IMR-90 (cell line): ENCODE measurements around the gene FAIM. TPM values are rescaled to one million over a fixed set of nuclear protein-coding genes. Genes with fewer than 3 reads are reported as not detected.
"Not testable (repeated sequence)": the region's sequence is repeated elsewhere in the genome, so short reads cannot be mapped to it uniquely, and the experiment has no call there.

Experiments
- ATAC-seq: fragments of 200-7000 bp; cut with Tn5 transposase; 2 replicates; pipeline ENCODE4 v1.9.1; 2020; ENCODE audit warnings: low read depth, mild to moderate bottlenecking, moderate library complexity
- BruUV-seq: library from RNA; stranded (reverse); fragments of 400-500 nt; replicated peaks from 2 replicates; lab custom pipeline; 2021; lab: Mats Ljungman, UMichigan
- CTCF ChIA-PET: fragments of 300-600 bp; formaldehyde crosslinking; extraction: SDS; loops from one replicate; lab custom pipeline; 2021; ENCODE audit warnings: antibody characterized with exemption; lab: Yijun Ruan, JAX
- POLR2A ChIA-PET: fragments of 300-600 bp; sonication (Branson Sonifier 250); formaldehyde crosslinking; loops from one replicate; lab custom pipeline; 2022; ENCODE audit warnings: antibody characterized with exemption; ENCODE audit not compliant: unreplicated experiment; lab: Charles Lee
- DNase-seq: peaks from one replicate; pipeline ENCODE4 v3.0.0; 2013
- H2AFZ ChIP-seq: replicated peaks from 2 replicates; pipeline ENCODE3; 2013; ENCODE audit warnings: low read length, mild to moderate bottlenecking; ENCODE audit not compliant: poor library complexity
- H2AK5ac ChIP-seq: 2 replicates; pipeline ENCODE4 v1.6.1; 2013; ENCODE audit warnings: low read depth, low read length, inconsistent platforms
- H2AK9ac ChIP-seq: replicated peaks from 2 replicates; pipeline ENCODE3; 2013; ENCODE audit warnings: mild to moderate bottlenecking, low read depth, low read length, moderate library complexity; ENCODE audit not compliant: poor library complexity
- H2BK120ac ChIP-seq: 2 replicates; pipeline ENCODE4 v1.6.1; 2013; ENCODE audit warnings: low read depth, low read length, inconsistent platforms
- H2BK15ac ChIP-seq: 3 replicates; pipeline ENCODE4 v1.6.1; 2013; ENCODE audit warnings: low read depth, low read length, inconsistent platforms
- H2BK20ac ChIP-seq: 2 replicates; pipeline ENCODE4 v1.6.1; 2013; ENCODE audit warnings: low read depth, mild to moderate bottlenecking, inconsistent platforms, low read length, moderate library complexity
- H2BK5ac ChIP-seq: 2 replicates; pipeline ENCODE4 v1.6.1; 2013; ENCODE audit warnings: mild to moderate bottlenecking, low read depth, low read length, inconsistent platforms; ENCODE audit not compliant: poor library complexity, severe bottlenecking
- H3K14ac ChIP-seq: replicated peaks from 2 replicates; pipeline ENCODE4 v1.6.1; 2013; ENCODE audit warnings: low read depth, low read length, inconsistent platforms
- H3K18ac ChIP-seq: 2 replicates; pipeline ENCODE4 v1.6.1; 2013; ENCODE audit warnings: low read depth, low read length, control low read depth
- H3K23ac ChIP-seq: 2 replicates; pipeline ENCODE4 v1.6.1; 2013; ENCODE audit warnings: low read depth, low read length, inconsistent platforms
- H3K27ac ChIP-seq: 2 replicates; pipeline ENCODE4 v1.5.1; 2013; ENCODE audit warnings: mild to moderate bottlenecking, control low read depth, low read length; ENCODE audit not compliant: insufficient read depth
- H3K27me3 ChIP-seq: 2 replicates; pipeline ENCODE4 v1.6.1; 2013; ENCODE audit warnings: low read length; ENCODE audit not compliant: control insufficient read depth, insufficient read depth
- H3K36me3 ChIP-seq: 2 replicates; pipeline ENCODE4 v1.6.1; 2013; ENCODE audit warnings: low read length, mixed read lengths; ENCODE audit not compliant: control insufficient read depth, insufficient read depth
- H3K4ac ChIP-seq: 2 replicates; pipeline ENCODE4 v1.6.1; 2013; ENCODE audit warnings: low read depth, low read length, inconsistent platforms
- H3K4me1 ChIP-seq: 2 replicates; pipeline ENCODE4 v1.6.1; 2013; ENCODE audit warnings: low read length, mixed read lengths; ENCODE audit not compliant: control insufficient read depth, insufficient read depth
- H3K4me2 ChIP-seq: 2 replicates; pipeline ENCODE4 v1.6.1; 2013; ENCODE audit warnings: low read depth, mild to moderate bottlenecking, control low read depth, low read length, moderate library complexity
- H3K4me3 ChIP-seq: 2 replicates; pipeline ENCODE4 v1.5.1; 2013; ENCODE audit warnings: low read depth, mild to moderate bottlenecking, control low read depth, low read length, moderate library complexity; ENCODE audit not compliant: insufficient read depth
- H3K56ac ChIP-seq: 2 replicates; pipeline ENCODE4 v1.6.1; 2013; ENCODE audit warnings: low read length, inconsistent platforms; ENCODE audit not compliant: insufficient read depth; ENCODE audit errors: extremely low read depth
- H3K79me1 ChIP-seq, 2 experiments: 2 replicates each; pipeline ENCODE4 v1.6.1; 2013; ENCODE audit warnings: low read length in 2 of 2, inconsistent platforms in 1 of 2, low read depth in 1 of 2
- H3K9ac ChIP-seq: 2 replicates; pipeline ENCODE4 v1.6.1; 2013; ENCODE audit warnings: low read depth, low read length, control low read depth
- H3K9me1 ChIP-seq: 2 replicates; pipeline ENCODE4 v1.6.1; 2013; ENCODE audit warnings: low read length, inconsistent platforms; ENCODE audit not compliant: insufficient read depth
- H3K9me3 ChIP-seq: 2 replicates; pipeline ENCODE4 v1.6.1; 2013; ENCODE audit warnings: low read length; ENCODE audit not compliant: control insufficient read depth, insufficient read depth
- H4K20me1 ChIP-seq: 2 replicates; pipeline ENCODE4 v1.6.1; 2013; ENCODE audit warnings: low read length, inconsistent platforms; ENCODE audit not compliant: insufficient read depth
- H4K5ac ChIP-seq: 2 replicates; pipeline ENCODE4 v1.6.1; 2013; ENCODE audit warnings: mild to moderate bottlenecking, low read depth, low read length, control low read depth
- H4K8ac ChIP-seq, 2 experiments: 2 replicates each; pipeline ENCODE4 v1.6.1; 2013; ENCODE audit warnings: low read depth in 2 of 2, low read length in 2 of 2, control low read depth in 1 of 2, inconsistent platforms in 1 of 2
- H4K91ac ChIP-seq: 2 replicates; pipeline ENCODE4 v1.6.1; 2013; ENCODE audit warnings: low read depth, low read length, inconsistent platforms; ENCODE audit not compliant: insufficient read depth
- WGBS, 2 experiments: methylation state at CpG; one replicate each; pipeline versions ENCODE4 v1.1.5 to v1.1.7; 2013; ENCODE audit warnings: missing lambda C conversion rate in 2 of 2; ENCODE audit not compliant: insufficient read length in 1 of 2; ENCODE audit errors: extremely low coverage in 2 of 2; 5-methylcytosine and 5-hydroxymethylcytosine counted together
- dilution Hi-C: fragments of 300-500 bp; cut with HindIII; formaldehyde crosslinking; loops from one replicate; pipeline ENCODE4 v1.14.3; 2018; ENCODE audit warnings: low sequenced_read_pairs; ENCODE audit not compliant: unreplicated experiment
- in situ Hi-C: fragments of 300-500 bp; cut with MboI; formaldehyde crosslinking; loops from 3 replicates; pipeline ENCODE4 v1.14.3; 2019; ENCODE audit warnings: low sequenced_read_pairs, inconsistent platforms, mixed read lengths
- intact Hi-C: fragments of 100-400 bp; cut with micrococcal nuclease; formaldehyde crosslinking; loops from 2 replicates; pipeline ENCODE4 v1.10.0; 2022
- polyA plus RNA-seq, 3 experiments: library from polyadenylated mRNA; depleted of rRNA; stranded (reverse); fragments of >200 nt; gene quantifications; 2 replicates each; pipeline ENCODE4 v1.2.3, GENCODE V29; 2012; ENCODE audit warnings: low replicate concordance in 1 of 3
- total RNA-seq: library from RNA; depleted of rRNA; stranded (reverse); fragments of >200 nt; gene quantifications from 2 replicates; pipeline ENCODE4 v1.2.3, GENCODE V29; 2012

Gene FAIM
- total and polyA plus RNA-seq, 2 of the 4 experiments (the other 2 are of a cell fraction): 2.5 to 3.4 TPM

- H2AK9ac ChIP-seq, H2AFZ ChIP-seq, H3K36me3 ChIP-seq, H3K14ac ChIP-seq, intact Hi-C loops, H3K4me2 ChIP-seq, H4K5ac ChIP-seq, CTCF ChIA-PET, H3K4ac ChIP-seq, in situ Hi-C loops, H3K9me1 ChIP-seq, ATAC-seq, H3K27ac ChIP-seq, BruUV-seq, H4K91ac ChIP-seq, H2BK20ac ChIP-seq, H2AK5ac ChIP-seq, dilution Hi-C loops, H4K8ac ChIP-seq, H2BK15ac ChIP-seq, H3K56ac ChIP-seq, H4K20me1 ChIP-seq, H3K4me1 ChIP-seq, DNase-seq, H3K18ac ChIP-seq, H3K27me3 ChIP-seq, H2BK120ac ChIP-seq, POLR2A ChIA-PET, H3K23ac ChIP-seq, H3K4me3 ChIP-seq, H3K9me3 ChIP-seq, H3K79me1 ChIP-seq, H3K9ac ChIP-seq, H2BK5ac ChIP-seq: not testable (repeated sequence)
- WGBS, 2 experiments: no CpG with 5 or more reads among the region's 2 CpGs
Measured at GRCh38 chr3:138566293-138566692, 42.3 kb upstream of the FAIM start.
